GM20000 (cell line): Measurements from ENCODE around the gene COL1A2.

Source experiments
- DNase-seq: peaks from one replicate; pipeline ENCODE4 v3.0.0; 2012; ENCODE audit warnings: low spot score
- CTCF ChIP-seq: IDR thresholded peaks from 2 replicates; pipeline ENCODE4 v1.5.1; 2012; ENCODE audit warnings: mild to moderate bottlenecking, control low read depth; ENCODE audit errors: extremely low read depth, missing control alignments

COL1A2 gene

GRCh38 chr7:94440451-94441039 lies 45.9 kb downstream of the COL1A2 start:
- TF ChIP-seq CTCF, result no peak
- no peak for DNase-seq

DNA sequence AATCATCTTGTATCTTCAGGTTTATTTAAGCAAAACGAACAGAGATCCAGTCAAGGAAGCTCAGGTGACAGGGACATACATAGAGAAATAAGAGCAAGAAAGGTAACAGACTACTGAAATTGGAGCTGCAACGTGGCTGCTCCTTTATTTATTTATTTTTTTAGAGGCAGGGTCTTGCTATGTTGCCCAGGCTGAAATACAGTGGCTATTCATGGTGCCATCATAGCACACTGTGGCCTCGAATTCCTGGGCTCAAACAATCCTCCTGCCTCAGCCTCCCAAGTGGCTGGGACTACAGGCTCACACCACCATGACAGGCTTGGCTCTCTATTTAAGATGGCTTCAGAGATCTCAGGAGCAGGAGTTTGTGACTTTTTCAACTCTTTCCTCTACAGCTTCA lies 46.4 kb downstream of the COL1A2 start:
- no peak for DNase-seq
- TF ChIP-seq CTCF, result no peak

GRCh38 chr7:94442639-94443038 lies 47.9 kb downstream of the COL1A2 start:
- TF ChIP-seq CTCF, result no peak
- no peak for DNase-seq

DNA sequence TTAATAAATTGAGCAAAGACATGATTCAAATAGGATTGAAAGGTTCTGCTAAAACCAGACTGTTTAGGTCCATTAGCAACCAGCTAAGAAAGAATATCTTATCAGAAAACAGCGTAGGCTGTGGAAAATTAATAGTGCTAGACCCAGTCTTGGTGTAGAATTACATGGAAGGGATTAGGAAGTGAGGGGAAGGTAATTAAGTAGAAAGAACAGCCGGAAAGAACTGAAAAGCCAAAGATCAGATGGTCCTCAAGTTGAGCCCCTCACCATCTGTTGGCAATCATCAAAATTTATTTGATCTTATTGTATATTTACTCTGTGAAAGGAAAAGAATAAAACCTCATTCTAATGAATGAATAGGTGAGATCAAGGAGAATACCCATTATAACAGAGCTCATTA lies 50.1 kb downstream of the COL1A2 start:
- no peak for DNase-seq
- TF ChIP-seq CTCF, result no peak

DNA sequence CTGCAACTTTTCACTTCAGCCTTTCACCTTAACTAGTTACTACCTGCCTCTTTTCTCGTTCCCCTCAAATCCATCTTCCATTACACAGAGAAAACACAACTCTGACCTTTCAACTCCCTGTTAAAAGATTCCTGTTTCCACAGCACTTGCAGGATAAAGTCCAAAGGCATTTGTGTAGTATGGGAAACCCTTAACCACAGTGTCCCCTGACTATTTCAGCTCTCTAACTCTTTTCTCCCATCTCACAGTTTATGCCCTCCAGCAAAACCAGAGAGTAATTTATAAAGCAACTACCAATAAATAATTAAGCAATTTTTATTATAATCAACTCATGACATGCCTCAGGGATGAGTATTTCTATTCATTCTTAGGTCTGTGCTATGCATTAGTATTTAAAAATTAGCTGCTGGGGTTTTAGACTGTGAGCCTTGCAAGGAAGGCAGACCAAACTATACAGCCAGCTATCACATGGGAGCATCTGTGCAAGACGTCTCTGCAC lies 51.0 kb downstream of the COL1A2 start:
- TF ChIP-seq CTCF, result no peak
- DNase-seq, result no peak

- no peak for TF ChIP-seq CTCF
Observed at GRCh38 chr7:94446308-94446707, 51.6 kb downstream of the COL1A2 start.

DNA sequence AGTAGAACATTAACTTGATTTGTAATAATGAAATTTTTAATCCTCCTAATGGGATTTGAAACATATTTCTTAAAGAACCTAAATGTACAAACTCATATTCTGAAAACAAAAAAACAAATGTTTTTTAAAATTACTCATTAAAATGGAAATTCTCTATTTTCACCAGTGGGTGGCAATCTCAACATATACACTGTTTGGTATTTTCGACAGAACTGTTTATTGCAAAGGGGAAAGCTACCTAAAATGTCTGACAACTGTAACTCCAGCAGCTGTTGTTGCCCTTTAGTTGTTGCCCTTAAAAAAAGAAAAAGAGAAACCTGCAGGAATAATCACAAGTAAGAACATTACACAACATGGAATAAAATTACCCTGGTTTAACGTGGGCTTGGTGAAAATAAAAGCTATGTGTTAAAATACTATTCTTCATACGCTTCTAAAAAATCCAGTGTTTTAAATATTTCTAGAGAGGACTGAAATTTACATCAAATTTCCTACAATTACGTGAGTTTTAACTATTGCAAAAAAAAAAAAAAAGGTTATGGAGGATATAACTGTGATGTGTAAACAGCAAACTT lies 54.5 kb downstream of the COL1A2 start:
- no peak for TF ChIP-seq CTCF
- DNase-seq, result peak; percentile 41

More at GRCh38 chr7:94446308-94446707, 51.6 kb downstream of the COL1A2 start:
- no peak for DNase-seq
